NCI-H146 (cell line): ENCODE results near the gene L1TD1.
"Not testable (repeated sequence)": the region's sequence is repeated elsewhere in the genome, so short reads cannot be mapped to it uniquely, and the experiment has no call there.

Experiments used
- DNase-seq: peaks from one replicate; lab custom pipeline; 2025; lab: John Stamatoyannopoulos, UW

Gene L1TD1

DNA sequence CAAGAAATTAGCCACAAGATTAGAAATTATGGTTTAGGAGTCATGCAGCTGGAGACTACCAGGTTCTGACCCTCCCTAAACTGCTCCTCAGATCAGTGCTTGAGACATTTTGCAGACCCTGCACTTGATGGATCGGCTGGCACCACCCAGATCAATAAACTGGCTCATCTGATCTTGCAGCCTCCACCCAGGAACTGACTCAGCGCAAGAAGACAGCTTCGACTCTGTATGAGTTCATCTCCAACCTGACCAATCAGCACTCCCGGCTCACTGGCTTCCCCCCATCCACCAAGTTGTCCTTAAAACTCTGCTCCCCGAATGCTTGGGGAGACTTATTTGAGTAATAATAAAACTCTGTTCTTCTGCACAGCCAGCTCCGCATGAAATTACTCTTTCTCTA is 40.0 kb downstream of the L1TD1 start:
- no peak for DNase-seq

DNA sequence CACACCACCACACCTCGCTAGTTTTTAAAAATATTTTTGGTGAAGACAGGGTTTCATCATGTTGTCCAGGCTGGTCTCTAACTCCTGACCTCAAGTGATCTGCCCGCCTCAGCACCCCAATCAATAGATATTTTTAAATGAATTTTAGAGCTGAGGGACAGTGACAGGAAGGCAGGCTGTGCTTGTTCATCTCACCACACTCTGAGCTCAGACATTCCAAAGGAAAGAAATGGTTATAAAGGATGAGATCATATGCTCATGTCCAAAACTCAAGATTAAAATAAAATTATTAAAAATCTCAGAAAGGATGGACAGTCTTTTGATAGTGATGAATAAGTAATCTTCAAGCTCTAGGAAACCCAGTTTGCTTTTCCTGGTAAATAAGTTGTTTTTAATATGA is 40.9 kb downstream of the L1TD1 start:
- no peak for DNase-seq

DNA sequence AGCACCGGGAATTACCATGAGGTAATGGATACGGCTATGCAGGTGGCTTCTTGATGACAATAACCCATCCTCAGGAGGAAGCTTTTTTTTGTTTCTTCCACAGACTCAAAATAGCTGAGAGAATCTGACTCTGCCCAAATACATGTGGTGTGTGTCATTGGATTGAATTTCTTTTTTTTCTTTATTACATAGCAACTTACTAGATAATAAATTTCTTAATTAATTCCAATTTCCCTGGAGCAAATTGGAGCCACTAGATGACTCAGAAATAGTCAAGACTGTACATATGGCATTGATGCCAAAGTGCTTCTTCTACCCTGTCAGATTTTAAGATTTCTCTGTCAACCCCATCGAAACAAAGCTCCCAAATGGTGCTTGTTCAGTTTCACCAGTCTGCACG is 42.7 kb downstream of the L1TD1 start:
- DNase-seq: no peak

DNA sequence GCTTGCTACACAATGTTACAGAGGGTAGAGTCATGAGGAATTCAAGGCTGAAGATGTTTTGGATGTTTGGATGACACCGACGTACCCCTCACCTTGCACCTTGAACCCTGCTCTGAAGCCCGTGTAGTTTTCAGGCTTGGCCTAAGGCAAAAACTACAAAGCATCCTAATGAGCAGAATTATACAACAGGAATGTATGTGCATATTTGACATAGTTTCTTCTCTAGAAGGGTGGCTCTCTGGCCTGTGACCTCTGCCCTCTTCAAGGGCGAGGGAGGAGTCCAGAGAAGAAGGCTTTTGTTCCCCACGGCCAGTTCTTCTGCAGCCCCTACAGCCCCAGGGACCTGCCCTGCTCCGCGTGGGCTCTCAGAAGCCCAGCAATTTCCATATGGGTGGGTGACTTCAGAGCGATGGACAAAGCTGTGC is 43.3 kb downstream of the L1TD1 start:
- DNase-seq: no peak

- no peak for DNase-seq
These were observed 43.9 kb downstream of the L1TD1 start for GRCh38 chr1:62238507-62238906.

DNA sequence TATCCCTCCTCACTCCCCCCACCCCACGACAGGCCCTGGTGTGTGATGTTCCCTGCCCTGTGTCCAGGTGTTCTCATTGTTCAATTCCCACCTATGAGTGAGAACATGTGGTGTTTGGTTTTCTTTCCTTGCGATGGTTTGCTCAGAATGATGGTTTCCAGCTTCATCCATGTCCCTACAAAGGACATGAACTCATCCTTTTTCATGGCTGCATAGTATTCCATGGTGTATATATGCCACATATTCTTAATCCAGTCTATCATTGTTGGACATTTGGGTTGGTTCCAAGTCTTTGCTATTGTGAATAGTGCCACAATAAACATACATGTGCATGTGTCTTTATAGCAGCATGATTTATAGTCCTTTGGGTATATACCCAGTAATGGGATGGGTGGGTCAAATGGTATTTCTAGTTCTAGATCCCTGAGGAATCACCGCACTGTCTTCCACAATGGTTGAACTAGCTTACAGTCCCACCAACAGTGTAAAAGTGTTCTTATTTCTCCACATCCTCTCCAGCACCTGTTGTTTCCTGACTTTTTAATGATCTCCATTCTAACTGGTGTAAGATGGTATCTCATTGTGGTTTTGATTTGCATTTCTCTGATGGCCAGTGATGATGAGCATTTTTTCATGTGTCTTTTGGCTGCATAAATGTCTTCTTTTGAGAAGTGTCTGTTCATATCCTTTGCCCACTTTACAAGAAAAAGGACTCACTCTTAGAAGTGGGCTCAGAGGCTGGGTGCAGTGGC is 45.2 kb downstream of the L1TD1 start:
- DNase-seq: not testable (repeated sequence)

- DNase-seq: no peak
These were observed 46.2 kb downstream of the L1TD1 start for GRCh38 chr1:62240651-62241370.

DNA sequence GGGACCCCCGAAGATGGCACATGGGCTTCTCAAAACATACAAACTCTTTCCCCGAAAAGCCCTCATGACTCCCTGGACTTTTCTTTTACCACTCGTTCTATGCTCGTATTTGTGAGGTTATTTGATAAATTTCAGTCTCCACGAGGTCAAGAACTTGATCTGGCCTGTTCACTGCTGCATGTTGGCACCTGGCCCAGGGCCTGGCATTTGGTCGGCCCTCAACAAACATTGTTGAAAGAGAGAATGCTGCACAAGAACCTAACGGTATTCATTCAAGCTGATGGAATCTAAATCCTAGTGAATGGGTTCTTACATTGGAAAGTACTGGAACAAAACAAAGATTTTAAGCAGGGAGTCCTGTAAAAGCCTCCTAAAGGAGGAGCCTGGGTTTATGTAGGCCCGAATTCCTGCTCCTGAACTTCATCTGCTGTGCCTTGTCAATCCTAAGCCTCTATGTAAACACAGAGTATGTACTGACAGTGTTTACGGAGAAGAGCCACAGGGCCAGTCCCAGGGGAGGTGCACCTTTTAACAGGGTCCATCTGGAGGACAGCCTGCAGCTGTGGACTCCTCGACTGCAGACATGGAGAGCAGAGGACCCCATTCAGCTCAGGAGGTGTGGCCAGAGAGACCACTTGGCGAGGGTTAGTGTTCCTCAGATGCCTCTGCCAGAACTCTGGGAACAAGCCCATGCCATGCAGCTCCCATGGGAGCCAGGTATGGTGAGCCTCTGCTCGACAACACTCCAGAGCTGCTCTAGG is 46.9 kb downstream of the L1TD1 start:
- peak; percentile 56 for DNase-seq

DNA sequence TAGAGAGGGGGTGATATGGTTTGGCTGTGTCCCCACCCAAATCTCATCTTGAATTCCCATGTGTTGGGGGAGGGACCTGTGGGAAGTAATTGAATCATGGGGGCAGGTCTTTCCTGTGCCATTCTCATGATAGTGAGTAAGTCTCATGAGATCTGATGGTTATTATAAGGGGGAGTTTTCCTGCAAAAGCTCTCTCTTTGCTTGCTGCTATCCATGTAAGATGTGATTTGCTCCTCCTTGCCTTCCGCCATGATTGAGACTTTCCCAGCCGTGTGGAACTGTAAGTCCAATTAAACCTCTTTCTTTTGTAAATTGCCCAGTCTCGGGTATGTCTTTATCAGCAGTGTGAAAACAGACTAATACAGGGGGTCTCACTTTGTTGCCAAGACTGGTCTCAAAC is 49.7 kb downstream of the L1TD1 start:
- DNase-seq: not testable (repeated sequence)

DNA sequence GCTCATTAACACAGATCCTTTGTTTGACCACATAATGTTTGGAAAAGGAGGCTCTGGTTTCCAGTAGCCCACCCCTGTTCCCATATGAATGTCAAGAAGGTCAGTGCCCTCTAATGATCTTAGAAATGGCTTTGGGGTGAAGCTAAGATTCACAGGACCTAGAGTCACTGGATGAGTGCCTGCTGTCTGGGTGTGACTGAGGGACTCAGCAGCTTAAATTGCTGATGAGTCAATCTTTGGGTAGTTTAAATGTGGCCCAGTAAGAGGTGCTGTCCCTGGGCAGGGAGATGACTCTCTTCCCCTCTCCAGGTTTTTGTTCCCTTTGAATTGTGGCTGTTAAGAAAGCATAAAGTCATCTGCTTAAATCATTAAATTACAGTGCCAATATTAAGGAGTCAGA is 50.6 kb downstream of the L1TD1 start:
- DNase-seq: no peak

GRCh38 chr1:62247391-62248168 is 52.9 kb downstream of the L1TD1 start:
- peak; percentile 75 for DNase-seq

GRCh38 chr1:62250126-62250726 is 55.6 kb downstream of the L1TD1 start:
- DNase-seq: no peak

DNA sequence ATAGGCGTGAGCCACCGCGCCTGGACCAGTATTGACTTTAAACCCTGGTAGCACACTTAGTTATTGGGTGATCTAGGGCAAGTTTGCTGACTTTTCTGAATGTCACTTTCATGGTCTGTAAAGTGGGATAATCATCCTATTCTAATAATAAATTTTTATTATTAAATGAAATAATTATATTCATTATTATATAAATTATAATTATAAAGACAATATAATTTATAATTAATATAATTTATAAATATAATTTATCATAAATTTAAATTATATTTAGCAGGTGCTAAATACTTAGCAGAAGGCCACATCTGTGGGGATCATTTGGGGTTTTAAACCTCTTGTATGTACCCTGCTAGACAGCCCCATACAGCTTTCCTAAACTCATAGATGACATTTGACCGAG is 64.9 kb downstream of the L1TD1 start:
- DNase-seq: no peak

DNA sequence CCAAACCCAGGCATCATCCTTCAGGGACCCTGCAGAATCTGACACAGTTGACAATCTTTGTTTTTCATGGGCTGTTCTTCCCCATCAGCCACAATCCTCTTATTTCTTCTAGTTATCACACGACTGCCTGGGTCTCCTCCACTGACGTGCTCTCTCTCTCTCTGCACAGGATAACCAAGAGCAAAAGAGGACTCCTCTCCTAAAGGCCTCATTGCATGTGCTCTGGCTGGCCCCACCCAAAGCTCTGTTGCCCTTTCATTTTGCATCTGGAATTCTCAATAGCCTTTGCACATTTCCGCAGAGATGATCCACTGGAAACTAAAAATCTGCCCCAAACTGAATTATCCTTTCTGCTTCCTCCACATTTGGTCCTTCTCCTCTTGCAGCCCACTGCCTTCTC is 66.0 kb downstream of the L1TD1 start:
- no peak for DNase-seq
